ENCODE measurements around the gene CCDC117. TPM values are rescaled to one million over a fixed set of nuclear protein-coding genes. Genes with fewer than 3 reads are reported as not detected.

The CCDC117 gene
- polyA plus RNA-seq, 1 donor (not counting 4 experiments of a cell fraction or from before 2014, with no cell fraction given), result 8.8 TPM

DNA sequence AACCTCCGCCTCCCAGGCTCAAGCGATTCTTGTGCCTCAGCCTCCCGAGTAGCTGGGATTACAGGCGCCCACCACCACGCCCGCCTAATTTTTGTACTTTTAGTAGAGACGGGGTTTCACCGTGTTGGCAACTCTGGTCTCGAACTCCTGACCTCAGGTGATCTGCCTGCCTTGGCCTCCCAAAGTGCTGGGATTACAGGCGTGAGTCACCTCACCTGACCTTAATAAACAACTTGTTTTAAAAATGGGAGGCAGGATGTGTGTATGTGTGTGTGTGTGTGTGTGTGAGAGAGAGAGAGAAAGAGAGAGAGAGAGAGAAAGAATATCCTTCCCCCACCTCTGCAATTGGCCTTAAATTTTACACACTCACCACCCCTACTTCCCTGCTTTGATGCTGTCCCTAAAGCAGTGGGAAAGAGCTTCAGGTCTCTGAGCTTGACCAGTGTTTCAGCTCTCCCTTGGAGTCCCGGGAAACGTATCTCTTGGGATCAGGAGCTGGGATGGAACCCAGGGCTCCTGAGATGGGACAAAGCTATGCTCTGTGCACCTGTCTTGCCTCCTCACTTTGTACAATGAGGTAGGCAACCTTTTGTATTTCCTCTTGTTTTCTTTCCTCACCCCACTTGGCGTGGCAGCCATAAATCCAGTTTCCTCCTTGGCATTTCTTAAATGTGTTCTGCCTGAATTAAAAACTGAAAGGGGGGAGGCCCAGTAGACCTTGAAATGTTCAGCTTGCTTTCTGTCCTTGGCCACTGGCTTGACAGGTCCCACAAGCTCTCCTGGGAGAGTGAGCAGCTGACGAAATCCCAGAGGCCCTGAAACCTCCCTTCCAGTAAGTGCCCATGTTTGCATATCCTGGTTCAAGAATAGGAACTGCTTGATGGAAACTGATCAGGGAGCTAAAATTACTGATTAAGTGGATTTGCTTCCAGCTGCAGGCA lies 45.7 kb downstream of the CCDC117 start:
- H3K79me2 ChIP-seq (ENCODE audit: control insufficient read depth, insufficient read depth, low read length), result no peaks in the 10 kb centered on the region
- H3K27ac ChIP-seq (ENCODE audit: control insufficient read depth, insufficient read depth, low read length), result no peak overlapping the region
- H3K4me2 ChIP-seq (ENCODE audit: control insufficient read depth, extremely low read depth, insufficient read depth, low read depth, low read length), result no peak overlapping the region
- no peaks in the 10 kb centered on the region for H3K36me3 ChIP-seq (ENCODE audit: control insufficient read depth in 2 of 2, extremely low read depth in 1 of 2, insufficient read depth in 2 of 2, low read length in 2 of 2)
- H2AFZ ChIP-seq (ENCODE audit: control insufficient read depth, low read length), result no peak overlapping the region
- DNase-seq (ENCODE audit: low read depth, low spot score), result no peak
- no peaks in the 10 kb centered on the region for H3K9me1 ChIP-seq (ENCODE audit: control insufficient read depth, extremely low read depth, insufficient read depth, low read length)
- no peak for FAIRE-seq
- no peak for TF ChIP-seq EZH2 (IDR thresholded peaks at IDR 0.05; ENCODE audit: low read length)
- TF ChIP-seq, protein P1, sequence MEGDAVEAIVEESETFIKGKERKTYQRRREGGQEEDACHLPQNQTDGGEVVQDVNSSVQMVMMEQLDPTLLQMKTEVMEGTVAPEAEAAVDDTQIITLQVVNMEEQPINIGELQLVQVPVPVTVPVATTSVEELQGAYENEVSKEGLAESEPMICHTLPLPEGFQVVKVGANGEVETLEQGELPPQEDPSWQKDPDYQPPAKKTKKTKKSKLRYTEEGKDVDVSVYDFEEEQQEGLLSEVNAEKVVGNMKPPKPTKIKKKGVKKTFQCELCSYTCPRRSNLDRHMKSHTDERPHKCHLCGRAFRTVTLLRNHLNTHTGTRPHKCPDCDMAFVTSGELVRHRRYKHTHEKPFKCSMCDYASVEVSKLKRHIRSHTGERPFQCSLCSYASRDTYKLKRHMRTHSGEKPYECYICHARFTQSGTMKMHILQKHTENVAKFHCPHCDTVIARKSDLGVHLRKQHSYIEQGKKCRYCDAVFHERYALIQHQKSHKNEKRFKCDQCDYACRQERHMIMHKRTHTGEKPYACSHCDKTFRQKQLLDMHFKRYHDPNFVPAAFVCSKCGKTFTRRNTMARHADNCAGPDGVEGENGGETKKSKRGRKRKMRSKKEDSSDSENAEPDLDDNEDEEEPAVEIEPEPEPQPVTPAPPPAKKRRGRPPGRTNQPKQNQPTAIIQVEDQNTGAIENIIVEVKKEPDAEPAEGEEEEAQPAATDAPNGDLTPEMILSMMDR (optimal IDR thresholded peaks at IDR 0.05 in 1 of 3, IDR thresholded peaks at IDR 0.05 in 1 of 3, conservative IDR thresholded peaks at IDR 0.05 in 1 of 3; ENCODE audit: extremely low read depth in 1 of 3, insufficient read depth in 2 of 3, low read length in 3 of 3), result no peak
- no peaks in the 10 kb centered on the region for H3K4me1 ChIP-seq (ENCODE audit: control insufficient read depth, extremely low read depth, insufficient read depth, low read length)
- no peaks in the 10 kb centered on the region for H3K27me3 ChIP-seq (ENCODE audit: control insufficient read depth, extremely low read depth, insufficient read depth, low read length)
- H3K9ac ChIP-seq (ENCODE audit: control insufficient read depth, extremely low read depth, insufficient read depth, low read length), result no peak overlapping the region
- no peaks in the 10 kb centered on the region for H3K9me3 ChIP-seq (ENCODE audit: control insufficient read depth, low read depth, low read length)
- dilution Hi-C loops (cut with MboI; ENCODE audit: extremely low pct_ligation_motif_present, low sequenced_read_pairs), result no loop called here
- no peaks in the 10 kb centered on the region for H4K20me1 ChIP-seq (ENCODE audit: control insufficient read depth, extremely low read depth, insufficient read depth, low read length)
- no peak overlapping the region for H3K4me3 ChIP-seq (ENCODE audit: control insufficient read depth in 2 of 3, extremely low read depth in 1 of 3, insufficient read depth in 2 of 3, low read depth in 1 of 3, low read length in 3 of 3)

DNA sequence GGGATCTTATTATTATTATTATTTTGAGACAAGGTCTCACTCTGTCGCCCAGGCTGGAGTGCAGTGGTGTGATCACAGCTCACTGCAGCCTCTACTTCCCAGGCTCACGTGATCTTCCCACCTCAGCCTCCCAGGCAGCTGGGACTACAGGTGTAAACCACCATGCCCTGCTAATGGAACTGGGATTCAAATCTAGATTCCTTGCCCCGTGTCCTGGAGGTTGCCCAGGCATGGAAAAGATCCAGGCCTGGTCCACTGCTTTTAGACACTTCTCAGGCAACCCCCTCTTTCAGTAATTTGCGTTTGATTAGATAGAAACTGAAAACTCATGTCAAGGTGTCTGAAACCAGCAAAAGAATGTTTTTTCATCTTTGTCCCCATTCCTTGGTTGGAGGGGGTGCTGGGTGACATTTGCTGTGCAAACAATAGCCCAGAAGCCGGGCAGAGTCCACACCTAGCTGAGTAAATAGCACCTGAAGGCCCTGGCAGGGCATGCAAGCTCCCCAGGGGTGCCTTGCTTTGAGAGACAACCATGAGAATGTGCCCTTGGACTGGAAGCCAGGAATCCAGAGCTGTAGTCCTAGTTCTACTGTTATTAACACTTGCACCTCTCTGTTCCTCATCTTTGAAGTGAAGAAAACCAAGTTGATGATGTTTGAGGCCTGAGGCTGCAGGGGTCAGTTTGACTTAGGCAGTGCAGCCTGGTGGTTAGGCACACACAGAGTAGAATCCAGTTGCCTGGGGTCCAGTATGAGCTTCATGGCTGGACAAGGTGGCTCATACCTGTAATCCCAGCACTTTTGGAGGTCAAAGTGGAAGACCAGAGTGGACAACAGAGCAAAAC lies 47.0 kb downstream of the CCDC117 start:
- Histone ChIP-seq H3K27me3 (ENCODE audit: control insufficient read depth, extremely low read depth, insufficient read depth, low read length) (no peaks in the 10 kb centered on the region), H2AFZ (ENCODE audit: control insufficient read depth, low read length) (no peak overlapping the region), H3K27ac (ENCODE audit: control insufficient read depth, insufficient read depth, low read length) (no peak overlapping the region), H3K9me1 (ENCODE audit: control insufficient read depth, extremely low read depth, insufficient read depth, low read length) (no peaks in the 10 kb centered on the region), H3K9me3 (ENCODE audit: control insufficient read depth, low read depth, low read length) (no peaks in the 10 kb centered on the region), H4K20me1 (ENCODE audit: control insufficient read depth, extremely low read depth, insufficient read depth, low read length) (no peaks in the 10 kb centered on the region), H3K4me3 (ENCODE audit: control insufficient read depth in 2 of 3, extremely low read depth in 1 of 3, insufficient read depth in 2 of 3, low read depth in 1 of 3, low read length in 3 of 3) (no peak overlapping the region), H3K4me2 (ENCODE audit: control insufficient read depth, extremely low read depth, insufficient read depth, low read depth, low read length) (no peak overlapping the region), H3K4me1 (ENCODE audit: control insufficient read depth, extremely low read depth, insufficient read depth, low read length) (no peaks in the 10 kb centered on the region), H3K36me3 (ENCODE audit: control insufficient read depth in 2 of 2, extremely low read depth in 1 of 2, insufficient read depth in 2 of 2, low read length in 2 of 2) (no peaks in the 10 kb centered on the region), H3K9ac (ENCODE audit: control insufficient read depth, extremely low read depth, insufficient read depth, low read length) (no peak overlapping the region), H3K79me2 (ENCODE audit: control insufficient read depth, insufficient read depth, low read length) (no peaks in the 10 kb centered on the region)
- dilution Hi-C loops (cut with MboI; ENCODE audit: extremely low pct_ligation_motif_present, low sequenced_read_pairs), result no loop called here
- TF ChIP-seq, protein P1 (optimal IDR thresholded peaks at IDR 0.05 in 1 of 3, IDR thresholded peaks at IDR 0.05 in 1 of 3, conservative IDR thresholded peaks at IDR 0.05 in 1 of 3; ENCODE audit: extremely low read depth in 1 of 3, insufficient read depth in 2 of 3, low read length in 3 of 3), result no peak
- FAIRE-seq (no peak), DNase-seq (ENCODE audit: low read depth, low spot score) (no peak)

All from keratinocyte (primary cell).